ENCODE results near the gene ASB12. TPM values are rescaled to one million over a fixed set of nuclear protein-coding genes. Genes with fewer than 3 reads are reported as not detected.

The ASB12 gene
- total RNA-seq, 2 donors from 2014 or later, result not detected

GRCh38 chrX:64192040-64192439 is 38.4 kb downstream of the ASB12 start:
- ATAC-seq, result no peak
- Mint-ChIP-seq H3K9me3 (no peaks in the 10 kb centered on the region), H3K27ac (no peak overlapping the region), H3K36me3 (peaks cover 0 to 17% of the 10 kb centered on the region in 2 donors)
- DNase-seq (ENCODE audit: low spot score in 2 of 2), result no peak

DNA sequence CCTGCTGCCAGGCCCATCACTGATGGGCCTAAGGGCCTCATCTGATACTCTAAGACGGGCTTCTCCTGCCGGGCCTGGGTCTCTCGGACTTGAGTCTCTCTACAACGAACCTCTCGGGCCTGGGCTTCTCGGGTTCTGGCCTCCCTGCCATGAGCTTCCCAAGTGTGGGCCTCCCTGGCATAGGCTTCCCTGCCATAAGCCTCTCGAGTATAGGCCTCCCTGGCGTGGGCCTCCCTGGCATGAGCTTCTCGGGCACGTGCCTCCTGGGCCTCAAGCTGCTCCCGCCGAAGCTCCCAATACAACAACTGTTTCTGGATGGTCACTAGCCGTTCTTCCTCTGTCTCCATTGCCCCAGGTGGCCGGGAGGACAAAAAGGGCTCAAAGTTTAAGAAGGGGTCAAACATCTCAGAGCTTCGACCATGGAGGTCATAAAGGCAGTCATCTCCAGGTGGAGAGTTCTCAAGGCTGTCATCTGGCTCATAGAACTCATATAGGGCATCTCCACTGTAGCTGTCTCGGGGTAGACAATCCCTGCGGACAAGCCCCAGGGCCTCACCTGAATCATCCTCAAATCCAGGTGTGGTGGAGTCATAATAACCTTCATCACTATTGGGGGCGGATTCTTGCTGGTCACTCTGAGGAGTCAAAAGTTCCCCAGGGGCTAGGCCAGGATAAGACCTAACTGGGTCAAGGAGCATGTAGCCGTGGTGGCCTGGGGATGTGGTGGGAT is 39.0 kb downstream of the ASB12 start:
- Mint-ChIP-seq H3K36me3 (peaks cover 0 to 17% of the 10 kb centered on the region in 2 donors), H3K9me3 (no peaks in the 10 kb centered on the region), H3K27ac (no peak overlapping the region)
- DNase-seq (ENCODE audit: low spot score in 2 of 2), result no peak
- no peak for ATAC-seq

- ATAC-seq (no peak), DNase-seq (ENCODE audit: low spot score in 2 of 2) (no peak)
- Mint-ChIP-seq H3K36me3 (peaks cover 0 to 17% of the 10 kb centered on the region in 2 donors), H3K27ac (no peak overlapping the region), H3K9me3 (no peaks in the 10 kb centered on the region)
These were observed 40.2 kb downstream of the ASB12 start for GRCh38 chrX:64190136-64190740.

DNA sequence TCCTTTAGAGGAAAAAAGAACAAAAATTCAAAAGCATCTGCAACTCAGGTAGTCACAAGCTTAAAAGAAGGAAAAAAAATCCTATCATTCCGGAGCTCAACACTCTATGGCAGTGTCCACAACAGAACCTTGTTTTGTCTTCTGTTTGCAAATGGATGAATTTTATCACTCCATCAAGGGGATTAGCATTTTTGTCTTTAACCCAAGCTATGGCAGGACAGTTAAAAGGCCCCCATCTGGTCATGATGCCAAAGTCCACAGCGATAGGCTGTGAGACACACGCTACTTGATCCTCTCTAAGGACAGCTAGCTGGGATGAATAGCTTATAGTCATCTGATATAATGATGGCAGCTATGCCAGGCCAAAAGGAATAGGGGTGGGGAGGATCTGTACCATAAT is 41.5 kb downstream of the ASB12 start:
- ATAC-seq, result no peak
- Mint-ChIP-seq H3K9me3 (no peaks in the 10 kb centered on the region), H3K36me3 (peaks cover 0 to 17% of the 10 kb centered on the region in 2 donors), H3K27ac (no peak overlapping the region)
- no peak for DNase-seq (ENCODE audit: low spot score in 2 of 2)

DNA sequence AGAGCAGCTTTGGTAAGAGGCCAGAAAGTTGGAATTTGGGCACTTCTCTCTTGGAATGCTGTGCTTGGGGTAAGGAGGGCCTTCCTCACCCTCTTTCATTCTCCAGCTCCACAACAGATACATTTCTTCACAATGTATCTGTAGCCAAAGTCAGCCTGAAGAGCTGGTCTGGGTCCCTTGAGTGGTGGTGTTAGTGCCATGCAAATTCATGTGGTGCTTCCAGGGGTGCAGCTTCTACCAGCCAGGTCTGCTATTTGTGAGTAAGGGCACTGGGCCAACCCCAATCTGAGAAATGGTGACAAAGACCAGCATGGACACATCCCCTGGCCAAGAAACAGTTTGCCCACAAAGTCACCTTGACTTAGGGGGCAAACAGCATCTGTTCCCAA is 42.7 kb downstream of the ASB12 start:
- peaks cover 0 to 17% of the 10 kb centered on the region in 2 donors for H3K36me3 Mint-ChIP-seq
- DNase-seq (ENCODE audit: low spot score in 2 of 2) (no peak), ATAC-seq (no peak)
- no peak overlapping the region for H3K27ac Mint-ChIP-seq
- H3K9me3 Mint-ChIP-seq, result no peaks in the 10 kb centered on the region

DNA sequence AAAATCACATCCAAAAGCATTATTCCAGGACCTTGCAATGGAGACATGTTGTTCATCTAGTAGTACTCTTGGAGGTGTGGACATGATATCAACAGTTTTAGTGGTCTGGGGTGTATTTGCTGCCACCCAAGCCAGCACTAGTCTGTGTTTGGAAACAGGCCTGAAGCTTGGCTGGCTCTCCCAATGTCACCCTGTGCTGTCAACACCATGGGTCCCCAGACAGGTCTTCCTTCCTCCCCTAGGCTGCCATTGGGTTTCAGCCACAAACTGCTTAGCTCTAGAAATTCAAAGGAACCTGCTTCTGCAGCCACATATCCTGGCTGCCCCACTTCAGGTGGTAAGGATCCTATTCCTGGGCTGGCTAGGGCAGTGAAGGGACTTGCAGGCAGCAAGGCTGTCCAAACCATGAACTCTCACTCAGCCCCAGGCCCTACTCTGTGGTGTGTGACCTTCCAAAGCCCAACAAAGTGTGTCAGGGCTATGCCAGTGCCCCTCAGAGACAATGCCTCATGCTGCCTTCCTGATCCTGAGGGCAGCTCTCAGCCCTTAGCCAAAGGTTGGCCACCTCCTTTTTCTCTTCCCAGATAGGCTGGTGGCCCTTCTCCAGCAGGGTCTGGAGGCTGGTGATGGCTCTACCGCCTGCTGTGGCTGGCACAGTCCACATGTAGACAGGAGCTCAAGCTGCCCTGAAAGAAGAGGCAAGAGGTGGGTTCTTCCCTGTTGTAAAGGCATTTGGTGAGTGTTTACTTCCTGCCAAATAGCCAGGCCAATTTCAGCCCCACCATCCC is 43.2 kb downstream of the ASB12 start:
- ATAC-seq (no peak), DNase-seq (ENCODE audit: low spot score in 2 of 2) (no peak)
- Mint-ChIP-seq H3K9me3 (no peaks in the 10 kb centered on the region), H3K36me3 (peaks cover 0 to 15% of the 10 kb centered on the region in 2 donors), H3K27ac (no peak overlapping the region)

DNA sequence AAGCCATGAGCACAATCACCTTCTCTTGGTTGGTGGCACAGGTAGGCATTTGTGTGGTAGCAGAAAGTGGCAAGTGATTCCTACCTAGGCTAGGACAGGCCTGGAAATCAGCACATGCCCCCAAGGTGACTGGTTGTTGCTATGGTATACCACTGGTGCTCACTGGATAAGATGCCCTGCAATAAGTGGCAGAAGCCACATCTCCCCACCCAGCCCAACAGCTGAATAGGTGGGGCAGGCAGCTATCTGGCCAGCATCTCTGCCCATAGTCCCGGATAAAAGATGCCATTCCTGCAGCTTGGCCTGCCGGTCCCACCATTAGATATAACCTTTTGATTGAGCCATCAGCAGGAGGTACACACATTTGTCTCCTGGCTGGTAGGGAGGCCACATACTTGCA is 46.0 kb downstream of the ASB12 start:
- Mint-ChIP-seq H3K36me3 (no peaks in the 10 kb centered on the region), H3K27ac (no peak overlapping the region), H3K9me3 (no peaks in the 10 kb centered on the region)
- ATAC-seq, result no peak
- no peak for DNase-seq (ENCODE audit: low spot score in 2 of 2)

GRCh38 chrX:64182208-64182607 is 48.2 kb downstream of the ASB12 start:
- Mint-ChIP-seq H3K9me3 (no peaks in the 10 kb centered on the region), H3K36me3 (no peaks in the 10 kb centered on the region), H3K27ac (no peak overlapping the region)
- DNase-seq (ENCODE audit: low spot score in 2 of 2) (no peak), ATAC-seq (no peak)

DNA sequence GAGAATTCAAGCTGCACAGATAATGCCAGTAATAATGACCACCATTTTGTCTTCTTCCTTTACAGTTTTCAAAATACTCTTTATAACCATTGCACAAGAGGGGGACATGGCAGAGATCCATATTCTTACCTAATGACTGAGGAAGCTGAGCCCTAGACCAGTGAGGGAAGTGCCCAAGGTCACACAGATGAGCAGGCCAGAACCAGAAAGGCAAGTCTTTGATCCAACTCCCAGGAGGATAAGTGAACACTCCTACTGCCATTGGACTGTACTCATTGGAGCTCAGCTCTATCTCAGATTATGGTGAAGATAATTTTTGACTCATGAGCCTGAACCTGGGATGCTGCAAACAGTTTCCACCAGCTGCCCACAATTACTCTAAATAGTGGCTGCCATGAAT is 53.5 kb downstream of the ASB12 start:
- H3K27ac Mint-ChIP-seq, result no peak overlapping the region
- ATAC-seq (no peak), DNase-seq (ENCODE audit: low spot score in 2 of 2) (no peak)
- no peaks in the 10 kb centered on the region for H3K36me3 Mint-ChIP-seq
- H3K9me3 Mint-ChIP-seq, result no peaks in the 10 kb centered on the region

Other genes with a start within 250 kb of the ASB12 start
- 1 to 10 TPM; 2.8 to 3.3 TPM for gene AMER1, start 24.9 kb downstream of the ASB12 start, total RNA-seq
- gene MTMR8, start 164.8 kb upstream of the ASB12 start, total RNA-seq, result 1 to 10 TPM; 5.6 to 8.0 TPM